GM10248 (cell line): ENCODE measurements around the gene GLUD1.
"Not testable (repeated sequence)": the region's sequence is repeated elsewhere in the genome, so short reads cannot be mapped to it uniquely, and the experiment has no call there.

Experiments
- CTCF ChIA-PET: fragments of 300-600 bp; sonication (Branson Sonifier 250); formaldehyde crosslinking; extraction: SDS; loops from one replicate; lab custom pipeline; 2021; ENCODE audit warnings: antibody characterized with exemption; lab: Yijun Ruan, JAX
- POLR2A ChIA-PET: fragments of 350-650 bp; sonication (Branson Sonifier 250); formaldehyde crosslinking; extraction: SDS; loops from one replicate; lab custom pipeline; 2020; ENCODE audit warnings: antibody characterized with exemption; lab: Yijun Ruan, JAX
- DNase-seq: peaks from one replicate; pipeline ENCODE4 v3.0.0; 2012; ENCODE audit errors: extremely low spot score
- CTCF ChIP-seq: IDR thresholded peaks from 2 replicates; pipeline ENCODE4 v1.5.1; 2012; ENCODE audit warnings: mild to moderate bottlenecking, low read depth; ENCODE audit errors: extremely low read depth, missing control alignments, control extremely low read depth

GLUD1 gene

DNA sequence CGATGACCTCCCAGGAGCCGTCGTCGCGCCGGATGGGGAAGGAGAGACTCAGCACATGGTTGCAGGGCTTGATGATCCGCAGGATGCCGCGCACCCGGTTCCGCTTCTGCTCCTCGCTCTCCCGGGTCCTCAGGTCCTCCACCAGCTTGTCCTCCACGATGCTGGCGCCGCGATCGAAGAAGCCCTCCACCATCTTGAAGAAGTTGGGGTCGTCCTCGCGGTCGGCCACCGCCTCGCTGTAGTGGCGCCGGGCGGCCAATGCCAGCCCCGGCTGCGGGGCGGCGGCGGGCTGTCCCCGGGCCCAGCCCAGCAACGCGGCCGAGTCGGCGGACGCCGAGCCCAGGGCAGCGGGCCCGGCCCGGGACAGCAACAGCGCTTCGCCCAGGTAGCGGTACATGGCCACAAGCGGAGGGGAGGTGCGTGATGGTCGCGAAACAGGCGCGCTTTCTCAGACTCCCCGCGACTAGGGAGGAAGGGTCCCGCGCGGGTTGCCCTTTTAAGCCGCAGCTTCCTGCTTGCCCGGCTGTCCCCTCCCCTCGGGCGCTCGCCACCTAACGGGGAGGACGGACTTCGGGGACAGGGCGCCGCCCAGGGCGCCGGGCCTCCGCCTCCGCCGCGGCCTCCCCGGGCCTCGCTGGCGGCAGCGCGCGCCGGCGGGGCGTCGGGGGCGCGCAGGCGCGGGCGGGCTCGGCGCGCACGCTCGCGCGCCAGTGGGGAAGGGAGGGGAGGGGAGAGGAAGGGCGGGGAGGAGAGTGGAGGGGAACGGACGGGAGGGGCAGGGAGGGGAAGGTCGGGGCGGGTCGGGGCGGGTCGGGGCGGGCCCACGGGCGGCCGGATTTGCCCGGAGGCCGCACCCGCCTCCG lies at the start of gene GLUD1, which contains the start of gene SHLD2:
GLUD1 (minus strand) TSS at position 471 of the 863 bp plus-strand sequence; CDS start at position 397, 74 bp downstream.
SHLD2 (plus strand) TSS at position 834 of the 863 bp plus-strand sequence. CDS start 56,149 bp downstream, outside the sequence.
- CTCF ChIA-PET = interaction anchor here (1.0 to 2.1 kb wide), 3 partner anchors 9 to 15 kb away, joined by 3 to 7 read pairs (median 3); no protein-coding TSS in a partner anchor
- POLR2A ChIA-PET = interaction anchor here (0.6 to 1.6 kb wide), 3 partner anchors 9 to 141 kb away, joined by 3 to 6 read pairs (median 4); no protein-coding TSS in a partner anchor
- peak; percentile 92 for DNase-seq
- TF ChIP-seq CTCF = no peak

DNA sequence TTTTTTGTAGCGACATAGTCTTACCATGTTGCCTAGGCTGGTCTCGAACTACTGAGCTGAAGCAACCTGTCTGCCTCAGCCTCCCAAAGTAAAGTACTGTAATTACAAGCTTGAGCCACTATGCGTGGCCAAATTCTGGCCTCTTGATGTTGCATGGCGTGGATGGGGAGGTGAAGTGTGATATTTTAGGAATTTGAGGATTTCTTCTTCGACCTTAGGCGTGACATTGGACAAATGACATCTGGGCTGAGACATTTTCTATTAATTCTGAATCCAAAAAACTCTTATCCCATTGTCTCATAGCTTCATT lies 48.4 kb upstream of the GLUD1 start:
- CTCF ChIA-PET, DNase-seq, POLR2A ChIA-PET: not testable (repeated sequence)

GRCh38 chr10:87142230-87143108 lies 47.8 kb upstream of the GLUD1 start:
- DNase-seq, CTCF ChIA-PET, POLR2A ChIA-PET: not testable (repeated sequence)

- DNase-seq, POLR2A ChIA-PET: not testable (repeated sequence)
Measured at GRCh38 chr10:87137478-87137877, 42.8 kb upstream of the GLUD1 start.

GRCh38 chr10:87134440-87134839 lies 39.8 kb upstream of the GLUD1 start:
- CTCF ChIA-PET, POLR2A ChIA-PET, DNase-seq: not testable (repeated sequence)

More at GRCh38 chr10:87137478-87137877, 42.8 kb upstream of the GLUD1 start:
- CTCF ChIA-PET = not testable (repeated sequence)

- CTCF ChIA-PET, POLR2A ChIA-PET, DNase-seq: not testable (repeated sequence)
Measured at GRCh38 chr10:87133936-87134335, 39.3 kb upstream of the GLUD1 start.

- DNase-seq, POLR2A ChIA-PET, CTCF ChIA-PET: not testable (repeated sequence)
Measured at GRCh38 chr10:87132176-87132575, 37.5 kb upstream of the GLUD1 start.

GRCh38 chr10:87127607-87128156 lies 33.0 kb upstream of the GLUD1 start:
- DNase-seq, POLR2A ChIA-PET, CTCF ChIA-PET: not testable (repeated sequence)

- DNase-seq, CTCF ChIA-PET, POLR2A ChIA-PET: not testable (repeated sequence)
Measured at GRCh38 chr10:87127048-87127447, 32.4 kb upstream of the GLUD1 start.

GRCh38 chr10:87123351-87123750 lies 28.7 kb upstream of the GLUD1 start:
- POLR2A ChIA-PET, CTCF ChIA-PET: not testable (repeated sequence)

DNA sequence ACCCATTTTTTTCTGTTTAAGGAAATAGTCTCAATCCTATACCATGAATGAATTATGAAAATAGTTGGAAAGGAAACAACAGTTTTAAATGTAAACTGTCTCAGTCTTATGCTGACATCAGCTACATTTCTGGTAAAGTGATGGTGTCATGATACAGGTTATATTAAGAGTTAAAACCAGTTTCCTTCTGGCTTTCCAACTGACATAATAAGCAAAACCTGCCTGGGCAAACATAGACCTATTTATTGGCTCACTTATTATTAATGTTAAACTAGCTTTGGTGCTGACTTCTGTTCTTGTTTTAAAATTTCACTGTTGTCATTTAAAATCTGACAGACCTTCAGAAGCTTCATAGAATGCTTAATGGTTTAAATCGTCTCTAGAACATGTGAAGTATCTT lies 24.4 kb upstream of the GLUD1 start:
- CTCF ChIA-PET, POLR2A ChIA-PET, DNase-seq: not testable (repeated sequence)

More at GRCh38 chr10:87123351-87123750, 28.7 kb upstream of the GLUD1 start:
- DNase-seq = not testable (repeated sequence)

- POLR2A ChIA-PET, CTCF ChIA-PET: not testable (repeated sequence)
Measured at GRCh38 chr10:87118122-87118521, 23.5 kb upstream of the GLUD1 start.

More at GRCh38 chr10:87118122-87118521, 23.5 kb upstream of the GLUD1 start:
- not testable (repeated sequence) for DNase-seq
